GM19238 (cell line): ENCODE results near the gene CCL24.
"Not testable (repeated sequence)": the region's sequence is repeated elsewhere in the genome, so short reads cannot be mapped to it uniquely, and the experiment has no call there.

Experiments
- DNase-seq: peaks from one replicate; pipeline ENCODE4 v3.0.0; 2011; ENCODE audit warnings: low spot score; ENCODE audit not compliant: insufficient read length

CCL24 gene

DNA sequence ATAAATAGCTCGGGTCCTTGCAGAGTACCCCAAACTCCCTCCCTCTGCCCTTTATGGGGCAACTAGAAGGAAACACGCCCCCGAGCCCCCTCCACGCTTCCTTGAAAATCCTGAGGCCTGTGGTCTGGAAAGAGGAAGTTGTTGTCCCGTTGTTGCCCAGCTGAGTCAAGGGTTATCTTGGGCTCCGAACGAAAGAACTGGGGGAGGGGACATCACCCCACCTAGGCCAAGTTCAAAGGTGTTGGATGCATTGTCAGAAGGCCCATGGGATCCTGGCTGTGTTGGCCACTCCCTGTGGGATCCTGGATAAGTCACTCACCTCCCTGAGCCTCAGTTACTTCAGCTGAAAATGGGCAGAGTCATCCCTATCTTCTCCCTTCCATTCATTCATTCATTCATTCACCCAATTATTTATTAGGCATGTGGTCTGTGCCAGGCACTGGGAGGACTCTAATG lies at the start of gene CCL24:
CCL24 (minus strand) TSS at position 26 of the 456 bp plus-strand sequence. CDS start 91 bp downstream, outside the sequence.
- DNase-seq = no peak

DNA sequence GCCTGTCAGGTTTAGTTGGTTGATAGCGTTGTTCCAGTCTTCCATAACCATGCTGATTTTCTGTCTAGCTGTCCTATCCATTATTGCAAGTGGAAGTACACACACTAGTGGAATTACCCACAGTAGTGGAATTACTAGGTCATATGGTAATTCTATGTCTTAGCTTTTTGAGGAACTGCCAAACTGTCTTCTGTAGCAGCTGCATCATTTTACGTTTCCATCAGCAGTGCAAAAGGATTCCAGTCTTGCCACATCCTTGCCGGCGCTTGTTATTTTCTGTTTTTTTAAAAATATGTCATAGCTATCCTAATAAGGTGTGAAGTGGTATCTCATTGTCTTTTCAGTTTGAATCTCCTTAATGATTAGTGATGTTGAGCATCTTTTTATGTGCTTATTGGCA lies 48.0 kb upstream of the CCL24 start:
- DNase-seq = no peak

GRCh38 chr7:75858410-75858809 lies 44.8 kb upstream of the CCL24 start:
- no peak for DNase-seq

DNA sequence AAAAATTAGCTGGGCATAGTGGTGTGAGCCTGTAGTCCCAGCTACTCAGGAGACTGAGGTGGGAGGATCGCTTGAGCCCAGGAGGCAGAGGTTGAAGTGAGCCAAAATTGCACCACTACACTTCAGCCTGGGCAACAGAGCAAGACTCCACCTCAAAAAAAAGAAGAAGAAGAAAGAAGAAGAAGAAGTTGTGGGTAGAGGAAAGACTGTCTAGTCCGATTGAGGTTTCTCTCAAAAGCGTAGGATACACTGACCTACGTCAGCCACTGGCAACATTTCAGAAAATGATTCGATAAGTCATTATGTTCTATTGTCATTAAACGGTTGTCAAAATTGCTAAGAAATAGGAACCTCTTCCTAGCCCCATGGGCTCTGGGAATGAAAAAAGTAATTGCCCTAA lies 42.9 kb upstream of the CCL24 start:
- DNase-seq = no peak

GRCh38 chr7:75854813-75855345 lies 41.3 kb upstream of the CCL24 start:
- DNase-seq = not testable (repeated sequence)

DNA sequence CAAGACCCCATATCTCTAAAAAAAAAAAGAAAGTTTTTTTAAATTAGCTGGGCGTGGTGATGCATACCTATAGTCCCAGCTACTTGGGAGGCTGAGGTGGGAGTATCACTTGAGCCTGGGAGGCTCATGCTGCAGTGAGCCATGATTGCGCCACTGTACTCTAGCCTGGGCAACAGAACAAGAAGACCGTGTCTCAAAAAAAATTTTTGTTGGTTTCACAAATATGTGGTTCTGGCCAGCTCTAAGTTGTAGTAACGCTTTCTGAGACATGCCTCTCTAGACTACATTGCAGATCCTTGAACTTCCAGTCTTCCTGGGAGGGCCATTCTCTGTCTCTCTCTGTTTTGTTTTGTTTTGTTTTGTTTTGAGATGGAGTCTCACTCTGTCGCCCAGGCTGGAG lies 40.6 kb upstream of the CCL24 start:
- DNase-seq = no peak

DNA sequence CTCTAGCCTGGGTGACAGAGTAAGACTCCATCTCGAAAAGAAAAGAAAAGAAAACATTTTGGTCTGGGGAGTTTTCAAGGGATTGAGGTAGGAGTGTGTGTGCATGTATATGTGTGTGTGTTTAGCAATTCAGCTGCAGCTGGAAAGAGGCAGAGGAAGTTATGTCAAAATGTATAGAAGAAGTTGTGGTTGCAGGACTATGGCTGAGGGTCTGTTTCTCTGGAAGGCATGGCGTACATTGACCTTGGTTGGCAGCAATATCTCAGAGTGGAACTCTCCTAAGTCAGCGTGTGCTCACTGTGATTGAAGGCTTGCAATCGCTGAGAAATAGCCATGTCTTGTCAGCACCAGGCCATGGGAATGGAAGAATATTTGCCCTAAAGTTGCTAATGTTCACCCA lies 36.6 kb upstream of the CCL24 start:
- DNase-seq = no peak

DNA sequence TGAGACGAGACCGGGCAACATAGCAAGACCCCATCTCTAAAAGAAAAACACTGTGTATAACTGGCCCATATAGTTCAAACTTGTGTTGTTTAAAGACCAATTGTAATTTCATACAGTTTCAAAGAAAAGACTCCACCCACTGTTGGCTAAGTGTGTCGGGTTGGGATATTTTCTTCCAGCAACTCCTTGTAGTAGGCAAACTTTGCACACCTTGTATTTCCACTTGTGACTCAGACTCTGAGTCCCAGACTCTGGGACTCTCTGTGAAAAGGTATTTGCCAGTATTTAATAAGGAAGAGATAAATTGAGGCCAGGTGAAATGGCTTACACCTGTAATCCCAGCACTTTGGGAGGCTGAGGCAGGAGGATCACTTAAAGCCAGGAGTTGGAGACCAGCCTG lies 36.0 kb upstream of the CCL24 start:
- DNase-seq = no peak

- DNase-seq = no peak
These were observed 34.1 kb upstream of the CCL24 start for GRCh38 chr7:75847707-75848106.

DNA sequence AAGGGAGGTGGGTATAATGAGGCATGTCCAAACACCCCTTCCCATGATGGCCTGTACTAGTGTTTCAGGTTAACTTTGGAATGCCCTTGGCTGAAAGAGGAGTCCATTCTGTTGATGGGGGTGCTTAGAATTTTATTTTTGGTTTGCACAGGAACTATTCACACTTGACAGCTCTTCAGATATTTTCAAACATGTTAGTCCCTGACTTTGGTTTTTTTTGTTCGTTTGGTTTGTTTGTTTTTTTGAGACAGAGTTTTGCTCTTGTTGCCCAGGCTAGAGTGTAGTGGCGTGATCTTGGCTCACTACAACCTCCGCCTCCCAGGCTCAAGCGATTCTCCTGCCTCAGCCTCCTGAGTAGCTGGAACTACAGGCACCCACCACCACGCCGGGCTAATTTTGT lies 31.5 kb upstream of the CCL24 start:
- not testable (repeated sequence) for DNase-seq

DNA sequence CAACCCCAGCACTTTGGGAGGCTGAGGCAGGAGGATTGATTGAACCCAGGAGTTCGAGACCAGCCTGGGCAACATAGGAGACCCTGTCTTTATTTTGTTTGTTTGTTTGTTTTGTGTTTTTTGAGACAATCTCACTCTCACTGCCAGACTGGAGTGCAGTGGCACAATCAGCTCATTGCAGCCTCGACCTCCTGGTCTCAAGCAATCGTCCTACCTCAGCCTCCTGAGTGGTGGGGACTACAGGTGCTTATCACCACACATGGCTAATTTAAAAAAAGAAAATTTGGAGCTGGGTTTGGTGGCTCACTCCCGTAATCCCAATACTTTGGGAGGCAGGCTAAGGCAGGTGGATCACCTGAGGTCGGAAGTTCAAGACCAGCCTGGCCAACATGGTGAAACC lies 30.6 kb upstream of the CCL24 start:
- DNase-seq = no peak

GRCh38 chr7:75843613-75844116 lies 30.1 kb upstream of the CCL24 start:
- no peak for DNase-seq

GRCh38 chr7:75842836-75843446 lies 29.3 kb upstream of the CCL24 start:
- DNase-seq = no peak

- no peak for DNase-seq
These were observed 26.4 kb upstream of the CCL24 start for GRCh38 chr7:75840029-75840428.

DNA sequence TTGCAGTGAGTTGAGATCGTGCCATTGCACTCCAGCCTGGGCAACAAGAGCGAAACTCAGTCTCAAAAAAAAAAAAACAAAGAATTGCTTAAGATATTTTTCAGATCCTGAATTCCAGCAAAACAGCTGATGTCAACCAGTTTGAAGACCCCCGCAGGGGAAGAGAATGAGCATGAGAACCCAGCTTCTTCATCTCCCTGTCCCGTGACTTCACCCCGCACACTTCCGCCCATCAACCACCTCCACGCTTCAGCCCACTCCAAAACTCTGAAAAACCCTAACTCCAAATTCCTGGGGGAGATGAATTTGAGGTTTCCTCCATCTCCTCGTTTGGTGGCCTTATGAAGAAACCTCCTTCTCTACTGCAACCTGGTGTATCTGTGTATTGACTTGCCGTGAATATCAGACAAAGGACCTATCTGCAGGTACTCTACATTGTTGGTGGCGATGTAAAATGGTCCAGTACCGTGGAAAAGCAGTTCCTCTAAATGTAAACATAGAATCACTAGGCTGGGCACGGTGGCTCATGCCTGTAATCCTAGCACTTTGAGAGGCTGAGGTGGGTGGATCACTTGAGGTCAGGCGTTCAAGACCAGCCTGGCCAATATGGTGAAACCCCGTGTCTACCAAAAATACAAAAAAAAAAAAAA lies 24.8 kb upstream of the CCL24 start:
- DNase-seq = not testable (repeated sequence)

DNA sequence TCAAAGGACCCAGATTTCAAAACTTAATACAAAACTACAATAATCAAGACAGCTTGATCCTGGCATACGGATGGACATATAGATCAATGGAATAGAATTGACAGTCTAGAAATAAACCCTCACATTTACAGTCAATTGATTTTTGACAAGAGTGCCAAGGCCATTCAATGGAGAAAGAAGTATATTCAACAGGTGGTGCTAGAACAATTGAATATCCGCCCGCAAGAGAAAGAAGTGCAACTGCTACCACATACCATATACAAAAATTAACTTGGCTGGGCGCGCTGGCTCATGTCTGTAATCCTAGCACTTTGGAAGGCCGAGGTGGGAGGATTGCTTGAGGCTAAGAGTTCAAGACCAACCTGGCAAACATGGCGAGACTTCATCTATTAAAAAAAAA lies 23.2 kb upstream of the CCL24 start:
- no peak for DNase-seq

DNA sequence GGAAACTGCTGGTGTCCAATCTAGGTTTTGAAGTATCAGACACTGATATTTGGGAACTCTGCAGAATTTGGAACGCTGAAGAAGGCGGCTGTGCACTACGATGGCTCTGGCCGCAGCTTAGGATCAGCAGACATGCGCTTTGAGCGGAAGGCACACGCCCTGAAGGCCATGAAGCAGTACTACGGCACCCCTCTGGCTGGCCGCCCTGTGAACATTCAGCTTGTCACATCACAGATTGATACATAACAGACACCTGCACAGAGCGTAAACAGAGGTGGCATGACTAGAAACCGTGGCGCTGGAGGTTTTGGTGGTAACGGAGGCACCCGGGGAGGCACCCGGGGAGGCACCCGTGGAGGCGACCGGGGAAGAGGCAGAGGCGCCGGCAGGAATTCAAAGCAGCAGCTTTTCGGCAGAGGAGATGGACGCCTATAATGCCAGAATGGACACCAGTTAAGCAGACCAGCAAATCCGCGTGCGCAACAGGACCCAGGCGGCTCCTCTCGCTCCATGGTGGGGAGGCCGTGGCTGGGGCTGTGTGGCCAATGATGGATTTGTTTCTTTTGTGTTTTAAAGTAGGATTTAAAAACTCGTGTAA lies 22.2 kb upstream of the CCL24 start:
- DNase-seq = no peak

DNA sequence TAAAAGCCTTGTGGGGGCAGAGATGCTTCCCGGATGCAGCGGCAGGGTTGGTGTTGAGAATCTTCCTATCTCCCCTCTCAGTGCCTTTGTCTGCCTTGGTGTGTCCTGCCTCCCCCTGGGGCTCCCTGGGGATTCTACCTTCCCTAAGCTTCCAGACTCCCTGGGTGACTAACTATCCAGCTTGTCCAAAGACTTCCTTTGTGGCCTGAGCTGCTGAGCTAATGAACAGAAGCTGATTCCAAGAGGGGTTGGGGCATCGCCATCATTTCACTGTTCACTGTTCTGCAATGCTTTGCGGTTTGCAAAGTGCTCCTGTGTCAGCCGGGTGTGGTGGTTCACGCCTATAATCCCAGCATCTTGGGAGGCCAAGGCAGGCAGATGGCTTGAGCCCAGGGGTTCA lies 20.1 kb upstream of the CCL24 start:
- not testable (repeated sequence) for DNase-seq

GRCh38 chr7:75830978-75831377 lies 17.4 kb upstream of the CCL24 start:
- no peak for DNase-seq

DNA sequence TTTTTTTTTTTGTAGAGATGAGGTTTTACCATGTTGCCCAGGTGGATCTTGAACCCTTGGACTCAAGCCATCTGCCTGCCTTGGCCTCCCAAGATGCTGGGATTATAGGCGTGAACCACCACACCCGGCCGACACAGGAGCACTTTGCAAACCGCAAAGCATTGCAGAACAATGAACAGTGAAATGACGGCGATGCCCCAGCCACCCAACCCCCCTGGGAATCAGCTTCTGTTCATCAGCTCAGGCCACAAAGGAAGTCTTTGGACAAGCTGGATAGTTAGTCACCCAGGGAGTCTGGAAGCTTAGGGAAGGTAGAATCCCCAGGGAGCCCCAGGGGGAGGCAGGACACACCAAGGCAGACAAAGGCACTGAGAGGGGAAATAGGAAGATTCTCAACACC lies 16.1 kb upstream of the CCL24 start:
- DNase-seq = not testable (repeated sequence)

DNA sequence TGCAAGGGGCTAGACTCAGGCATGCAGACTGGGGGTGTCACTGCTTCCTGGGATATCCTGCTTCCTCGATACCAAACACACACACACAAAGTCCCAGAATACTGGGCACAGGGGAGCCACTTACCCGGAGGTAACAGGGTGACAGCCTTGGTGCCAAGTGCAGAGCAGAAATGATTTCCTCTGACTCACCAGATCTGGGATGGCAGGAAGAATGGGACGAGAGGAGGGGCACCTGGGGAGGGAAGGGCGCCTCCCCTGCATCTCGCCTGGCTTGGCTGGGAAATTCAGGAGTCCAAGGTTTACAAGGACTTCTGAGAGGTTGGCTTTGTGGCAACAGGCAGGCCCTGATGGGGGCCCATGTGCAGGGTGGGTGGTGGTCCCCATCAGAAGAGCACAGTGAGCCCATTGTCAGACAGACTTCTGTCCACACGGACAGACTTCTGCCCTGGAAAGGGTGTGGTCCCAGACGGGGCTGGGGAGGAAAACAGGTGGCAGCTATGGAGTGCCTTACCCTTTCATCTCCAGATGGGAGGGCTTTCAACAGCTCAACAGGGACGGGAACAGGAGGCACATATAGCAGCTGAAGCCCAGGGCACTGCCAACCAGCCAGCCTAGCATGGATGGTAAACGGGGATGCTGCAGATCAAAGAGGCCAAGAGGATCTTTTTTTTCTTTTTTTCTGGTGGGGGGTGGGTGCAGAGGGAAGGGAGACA lies 9.7 kb upstream of the CCL24 start:
- no peak for DNase-seq

DNA sequence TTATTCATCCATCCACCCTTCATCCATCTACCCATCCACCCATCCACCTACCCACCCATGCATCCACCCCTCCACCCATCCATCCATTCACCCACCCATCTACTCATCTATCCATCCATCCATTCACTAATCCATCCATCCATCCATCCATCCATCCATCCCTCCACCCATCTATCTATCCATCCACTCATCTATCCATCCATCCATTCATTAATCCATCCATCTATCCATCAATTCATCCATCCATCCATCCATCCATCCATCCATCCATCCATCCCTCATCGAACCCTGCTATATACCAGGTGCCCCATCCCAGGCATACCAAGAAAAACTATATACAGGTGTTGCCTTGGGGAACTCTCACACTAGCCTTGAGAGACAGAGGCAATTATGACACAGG lies 7.1 kb upstream of the CCL24 start:
- DNase-seq = no peak
